GM18499 (cell line): ENCODE results near the gene FGD5.
"Not testable (repeated sequence)": the region's sequence is repeated elsewhere in the genome, so short reads cannot be mapped to it uniquely, and the experiment has no call there.

Experiments used
- ATAC-seq: cut with Tn5 transposase; IDR thresholded peaks from one replicate; pipeline ENCODE4 v1.9.1; 2021; ENCODE audit warnings: moderate number of reproducible peaks; ENCODE audit not compliant: insufficient read depth, unreplicated experiment

Gene FGD5

DNA sequence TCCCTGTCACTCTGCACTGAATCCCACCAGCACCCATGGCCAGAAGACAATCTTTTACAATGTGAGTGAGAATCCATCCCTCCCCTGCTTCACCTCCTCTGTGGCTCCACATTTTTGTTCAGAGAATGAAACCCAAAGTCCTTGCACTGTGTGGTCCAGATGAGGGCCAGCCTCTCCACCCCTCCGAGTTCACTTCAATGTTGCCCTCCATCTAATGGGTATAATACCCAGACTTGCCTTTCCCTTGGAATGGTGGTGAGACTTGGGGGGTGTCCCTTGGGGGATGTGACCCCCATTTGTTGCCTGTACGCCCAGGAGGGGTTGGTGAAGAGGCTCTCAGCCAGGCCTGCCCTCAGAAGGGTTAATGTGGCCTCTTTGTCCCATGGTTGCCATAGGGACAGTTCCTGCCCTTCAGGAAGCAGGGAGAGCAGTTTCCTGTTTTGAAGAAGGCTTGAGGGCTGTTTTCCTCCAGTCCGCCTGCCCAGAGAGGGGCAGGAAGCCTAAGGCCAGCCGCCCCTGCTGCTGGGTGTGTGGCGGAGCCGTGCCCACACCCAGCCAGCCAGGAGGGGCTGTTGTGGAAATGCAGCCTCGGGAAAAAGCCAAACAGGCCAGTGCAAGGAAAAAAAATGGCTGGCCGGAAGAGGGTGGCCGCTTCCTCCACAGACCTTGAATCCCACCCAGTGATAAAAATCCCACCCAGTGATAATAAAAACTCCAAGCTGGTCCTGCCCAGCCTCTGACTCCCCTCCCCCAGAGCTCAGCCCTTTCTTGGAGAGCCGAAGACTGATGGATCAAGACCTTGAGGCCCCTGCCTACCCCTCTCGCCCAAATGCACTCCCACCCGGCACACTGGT, 14.6 kb upstream of the FGD5 start:
- ATAC-seq, result no peak

- ATAC-seq, result no peak
Measured at GRCh38 chr3:14804835-14805780, 13.7 kb upstream of the FGD5 start.

DNA sequence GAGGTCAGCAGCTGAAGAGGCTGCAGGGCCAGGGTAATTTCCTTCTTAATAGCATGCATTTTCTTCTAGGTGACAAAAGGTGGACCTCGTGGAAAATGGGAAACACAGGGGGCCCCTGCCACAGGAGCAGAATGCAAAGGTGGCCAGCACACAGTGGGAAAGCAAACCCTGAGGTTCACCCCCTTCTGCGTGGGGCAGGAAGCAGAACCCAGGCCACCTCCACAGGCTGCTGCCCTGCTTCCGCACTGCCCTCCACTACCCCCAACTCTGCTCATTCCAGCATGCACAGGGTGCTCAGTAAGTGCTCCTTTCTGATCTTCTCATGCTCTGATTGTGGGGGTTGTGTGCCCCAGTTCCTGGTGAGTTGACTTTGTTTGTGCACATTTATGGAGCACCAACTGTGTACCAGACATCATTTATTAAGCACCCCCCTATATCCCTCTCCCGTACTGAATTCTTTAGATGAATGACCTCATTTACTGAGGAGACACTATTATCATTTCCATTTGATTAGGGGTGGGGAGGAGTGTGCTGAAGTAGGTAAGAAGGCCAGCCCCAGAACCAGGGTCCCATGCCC, 12.7 kb upstream of the FGD5 start:
- no peak for ATAC-seq

GRCh38 chr3:14806641-14807263, 12.0 kb upstream of the FGD5 start:
- no peak for ATAC-seq

- ATAC-seq, result no peak
Measured at GRCh38 chr3:14808025-14808424, 10.7 kb upstream of the FGD5 start.

- no peak for ATAC-seq
Measured at GRCh38 chr3:14808502-14809266, 10.1 kb upstream of the FGD5 start.

- not testable (repeated sequence) for ATAC-seq
Measured at GRCh38 chr3:14809611-14810010, 9.2 kb upstream of the FGD5 start.

GRCh38 chr3:14810070-14810791, 8.5 kb upstream of the FGD5 start:
- ATAC-seq, result no peak

- no peak for ATAC-seq
Measured at GRCh38 chr3:14810801-14811661, 7.7 kb upstream of the FGD5 start.

GRCh38 chr3:14811684-14812083, 7.1 kb upstream of the FGD5 start:
- ATAC-seq, result no peak

- no peak for ATAC-seq
Measured at GRCh38 chr3:14812196-14812790, 6.5 kb upstream of the FGD5 start.

GRCh38 chr3:14814411-14814871, 4.3 kb upstream of the FGD5 start:
- ATAC-seq, result no peak

DNA sequence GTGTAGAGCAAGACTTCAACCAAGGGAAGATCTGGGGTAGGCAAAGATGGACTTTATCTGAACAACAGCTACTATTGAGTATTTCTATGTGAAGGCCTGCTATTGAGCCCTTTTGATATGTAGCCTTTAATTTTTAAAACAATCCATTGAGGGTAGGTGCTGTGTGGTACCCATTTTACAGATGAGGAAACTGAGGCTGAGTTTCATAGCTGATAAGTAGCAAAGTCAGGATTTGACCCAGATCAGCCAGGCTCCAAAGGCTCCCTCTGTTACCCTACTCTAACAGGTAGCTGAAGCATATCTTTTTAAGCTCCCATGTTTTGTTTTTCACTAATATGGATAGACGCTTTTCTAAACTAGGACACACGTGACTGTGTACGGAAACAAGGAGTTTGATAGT, 2.4 kb upstream of the FGD5 start:
- ATAC-seq, result no peak

DNA sequence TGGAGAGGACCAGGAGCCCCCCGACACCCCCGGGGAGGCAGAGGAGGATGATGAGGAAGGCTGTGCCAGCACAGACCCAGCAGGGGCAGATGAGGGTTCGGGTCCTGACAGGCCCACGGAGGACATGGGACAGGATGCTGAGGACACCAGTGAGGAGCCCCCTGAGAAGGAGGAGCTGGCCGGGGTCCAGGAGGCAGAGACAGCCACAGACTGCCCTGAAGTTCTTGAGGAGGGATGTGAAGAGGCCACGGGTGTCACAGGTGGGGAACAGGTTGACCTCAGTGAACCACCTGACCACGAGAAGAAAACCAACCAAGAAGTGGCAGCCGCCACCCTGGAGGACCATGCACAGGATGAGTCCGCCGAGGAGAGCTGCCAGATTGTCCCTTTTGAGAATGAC, 909 bp downstream of the FGD5 start:
- ATAC-seq, result no peak

DNA sequence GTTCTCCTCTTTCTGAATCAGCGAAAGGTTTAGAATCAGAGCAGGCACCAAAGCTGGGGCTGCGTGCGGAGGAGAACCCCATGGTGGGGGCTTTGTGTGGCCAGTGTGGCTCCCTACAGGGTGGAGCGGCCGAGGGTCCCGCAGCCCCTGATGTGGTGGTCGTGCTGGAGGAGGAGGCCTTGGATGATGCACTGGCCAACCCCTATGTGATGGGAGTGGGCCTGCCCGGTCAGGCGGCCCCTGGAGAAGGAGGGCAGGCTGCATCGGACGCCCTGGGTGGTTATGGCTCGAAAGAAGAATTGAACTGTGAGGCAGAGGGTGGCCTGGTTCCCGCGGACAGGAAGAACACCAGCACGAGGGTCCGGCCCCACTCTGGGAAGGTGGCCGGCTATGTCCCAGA, 1.4 kb downstream of the FGD5 start:
- no peak for ATAC-seq

GRCh38 chr3:14821151-14821550, 2.4 kb downstream of the FGD5 start:
- no peak for ATAC-seq

DNA sequence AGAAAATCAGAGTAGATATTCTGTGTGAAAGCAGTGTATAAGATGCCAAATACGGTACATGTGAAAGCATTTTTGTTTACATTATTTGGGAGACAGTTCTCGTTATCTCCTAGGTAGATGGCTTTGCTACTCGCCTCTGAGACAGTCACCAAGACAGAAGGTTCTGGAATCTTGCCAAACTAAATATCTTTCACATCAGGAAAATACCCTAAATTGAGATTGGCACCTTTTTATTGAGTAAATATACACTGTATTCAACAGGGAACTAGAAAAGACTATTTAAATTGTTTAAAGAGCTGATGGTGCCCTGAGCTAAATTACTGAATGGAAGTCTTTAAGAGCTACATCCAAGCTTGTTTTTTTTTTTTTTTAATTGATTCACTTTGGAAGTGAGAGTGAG, 3.4 kb downstream of the FGD5 start:
- ATAC-seq, result no peak
